HEK293 (cell line): ENCODE measurements around the gene FNIP1.

Experiments
- ATF2 ChIP-seq: fragments of 450-650 bp; formaldehyde crosslinking; IDR thresholded peaks from 2 replicates; pipeline ENCODE4 v1.5.1; 2016; ENCODE audit warnings: missing biosample characterization, missing genetic modification characterization, low read depth
- BCL11B ChIP-seq: fragments of 450-650 bp; formaldehyde crosslinking; IDR thresholded peaks from 2 replicates; pipeline ENCODE4 v1.5.1; 2016; ENCODE audit warnings: low read depth, missing biosample characterization, missing genetic modification characterization
- SCRT1 ChIP-seq: fragments of 450-650 bp; formaldehyde crosslinking; IDR thresholded peaks from 2 replicates; pipeline ENCODE4 v1.5.1; 2016; ENCODE audit warnings: missing biosample characterization, missing genetic modification characterization, borderline replicate concordance
- SCRT2 ChIP-seq: fragments of 450-650 bp; formaldehyde crosslinking; IDR thresholded peaks from 2 replicates; pipeline ENCODE4 v1.5.1; 2016; ENCODE audit warnings: missing biosample characterization, missing genetic modification characterization
- SP3 ChIP-seq: fragments of 450-650 bp; formaldehyde crosslinking; IDR thresholded peaks from 2 replicates; pipeline ENCODE4 v1.5.1; 2016; ENCODE audit warnings: missing biosample characterization, missing genetic modification characterization
- YY1 ChIP-seq: fragments of 450-650 bp; formaldehyde crosslinking; IDR thresholded peaks from 2 replicates; pipeline ENCODE4 v1.5.1; 2018; ENCODE audit warnings: missing biosample characterization, missing genetic modification characterization
- ZBTB11 ChIP-seq: fragments of 450-650 bp; formaldehyde crosslinking; conservative IDR thresholded peaks from 2 replicates; pipeline ENCODE4 v1.5.1; 2016; ENCODE audit warnings: low read depth, missing biosample characterization, missing genetic modification characterization
- ZBTB17 ChIP-seq: fragments of 450-650 bp; formaldehyde crosslinking; IDR thresholded peaks from 2 replicates; pipeline ENCODE4 v1.5.1; 2016; ENCODE audit warnings: missing biosample characterization, missing genetic modification characterization
- ZNF184 ChIP-seq: fragments of 450-650 bp; IDR thresholded peaks from 2 replicates; pipeline ENCODE4 v1.5.1; 2018; ENCODE audit warnings: missing biosample characterization, mild to moderate bottlenecking, missing genetic modification characterization
- ZNF2 ChIP-seq: fragments of 450-650 bp; formaldehyde crosslinking; IDR thresholded peaks from 2 replicates; pipeline ENCODE4 v1.5.1; 2016; ENCODE audit warnings: missing biosample characterization, missing genetic modification characterization
- ZNF223 ChIP-seq: fragments of 450-650 bp; formaldehyde crosslinking; IDR thresholded peaks from 2 replicates; pipeline ENCODE4 v1.5.1; 2016; ENCODE audit warnings: missing biosample characterization, missing genetic modification characterization
- ZNF324 ChIP-seq: fragments of 450-650 bp; formaldehyde crosslinking; IDR thresholded peaks from 2 replicates; pipeline ENCODE4 v1.5.1; 2016; ENCODE audit warnings: missing biosample characterization, missing genetic modification characterization
- ZNF354C ChIP-seq: fragments of 450-650 bp; formaldehyde crosslinking; IDR thresholded peaks from 2 replicates; pipeline ENCODE4 v1.5.1; 2016; ENCODE audit warnings: missing biosample characterization, missing genetic modification characterization, low read depth, borderline replicate concordance
- ZNF391 ChIP-seq: fragments of 450-650 bp; formaldehyde crosslinking; IDR thresholded peaks from 2 replicates; pipeline ENCODE4 v1.5.1; 2016; ENCODE audit warnings: low read depth, missing biosample characterization, missing genetic modification characterization, borderline replicate concordance
- ZNF394 ChIP-seq: fragments of 450-650 bp; formaldehyde crosslinking; IDR thresholded peaks from 2 replicates; pipeline ENCODE4 v1.5.1; 2016; ENCODE audit warnings: missing biosample characterization, missing genetic modification characterization, mild to moderate bottlenecking, moderate library complexity, borderline replicate concordance
- ZNF48 ChIP-seq: fragments of 450-650 bp; formaldehyde crosslinking; IDR thresholded peaks from 2 replicates; pipeline ENCODE4 v1.5.1; 2016; ENCODE audit warnings: missing biosample characterization, missing genetic modification characterization
- ZNF600 ChIP-seq: fragments of 450-650 bp; formaldehyde crosslinking; IDR thresholded peaks from 2 replicates; pipeline ENCODE4 v1.5.1; 2016; ENCODE audit warnings: missing biosample characterization, missing genetic modification characterization
- ZNF610 ChIP-seq: fragments of 450-650 bp; formaldehyde crosslinking; IDR thresholded peaks from 2 replicates; pipeline ENCODE4 v1.5.1; 2016; ENCODE audit warnings: missing biosample characterization, missing genetic modification characterization, borderline replicate concordance
- ZNF623 ChIP-seq: fragments of 450-650 bp; formaldehyde crosslinking; IDR thresholded peaks from 2 replicates; pipeline ENCODE4 v1.5.1; 2016; ENCODE audit warnings: missing biosample characterization, missing genetic modification characterization
- ZNF624 ChIP-seq: fragments of 450-650 bp; formaldehyde crosslinking; IDR thresholded peaks from 2 replicates; pipeline ENCODE4 v1.5.1; 2017; ENCODE audit warnings: missing biosample characterization, missing genetic modification characterization
- ZNF843 ChIP-seq: fragments of 450-650 bp; formaldehyde crosslinking; IDR thresholded peaks from 2 replicates; pipeline ENCODE4 v1.5.1; 2016; ENCODE audit warnings: missing biosample characterization, missing genetic modification characterization
- ZSCAN23 ChIP-seq: fragments of 450-650 bp; formaldehyde crosslinking; IDR thresholded peaks from 2 replicates; pipeline ENCODE4 v1.5.1; 2016; ENCODE audit warnings: missing biosample characterization, missing genetic modification characterization
- TF ChIP-seq, protein P1 (sequence below): fragments of 450-650 bp; formaldehyde crosslinking; IDR thresholded peaks from 2 replicates; pipeline ENCODE4 v1.5.1; 2016; ENCODE audit warnings: missing biosample characterization, missing genetic modification characterization

Gene FNIP1

GRCh38 chr5:131795879-131796792, 681 bp downstream of the FNIP1 start (continued):
- TF ChIP-seq ZBTB11 (peak; percentile 54), SCRT2 (tag by site-specific recombination) (peak; percentile 92), ZNF48 (no peak), ZNF600 (tag by site-specific recombination) (peak; percentile 65; the same call in 1 of the 2 replicates), ZNF2 (tag by site-specific recombination) (peak; percentile 48; the same call in 1 of the 2 replicates), ZNF184 (tag by site-specific recombination) (no peak), ZNF610 (tag by site-specific recombination) (0 out of 2 replicates have a peak, but pooled peaks have one; percentile 20), ZNF623 (0 out of 2 replicates have a peak, but pooled peaks have one; percentile 7), BCL11B (peak; percentile 14; the same call in 1 of the 2 replicates), SP3 (tag by site-specific recombination) (no peak), ZNF324 (tag by site-specific recombination) (peak; percentile 46), ZNF843 (tag by site-specific recombination) (no peak), ATF2 (tag by site-specific recombination) (no peak), SCRT1 (peak; percentile 59; the same call in 1 of the 2 replicates), ZNF624 (tag by site-specific recombination) (no peak), ZSCAN23 (tag by site-specific recombination) (no peak), YY1 (tag by site-specific recombination) (0 out of 2 replicates have a peak, but pooled peaks have one; percentile 43), ZNF391 (tag by site-specific recombination) (peak; percentile 49; the same call in 1 of the 2 replicates), ZBTB17 (tag by site-specific recombination) (no peak), ZNF394 (tag by site-specific recombination) (0 out of 2 replicates have a peak, but pooled peaks have one; percentile 9), ZNF354C (tag by site-specific recombination) (no peak), ZNF223 (no peak)
- TF ChIP-seq, protein P1, sequence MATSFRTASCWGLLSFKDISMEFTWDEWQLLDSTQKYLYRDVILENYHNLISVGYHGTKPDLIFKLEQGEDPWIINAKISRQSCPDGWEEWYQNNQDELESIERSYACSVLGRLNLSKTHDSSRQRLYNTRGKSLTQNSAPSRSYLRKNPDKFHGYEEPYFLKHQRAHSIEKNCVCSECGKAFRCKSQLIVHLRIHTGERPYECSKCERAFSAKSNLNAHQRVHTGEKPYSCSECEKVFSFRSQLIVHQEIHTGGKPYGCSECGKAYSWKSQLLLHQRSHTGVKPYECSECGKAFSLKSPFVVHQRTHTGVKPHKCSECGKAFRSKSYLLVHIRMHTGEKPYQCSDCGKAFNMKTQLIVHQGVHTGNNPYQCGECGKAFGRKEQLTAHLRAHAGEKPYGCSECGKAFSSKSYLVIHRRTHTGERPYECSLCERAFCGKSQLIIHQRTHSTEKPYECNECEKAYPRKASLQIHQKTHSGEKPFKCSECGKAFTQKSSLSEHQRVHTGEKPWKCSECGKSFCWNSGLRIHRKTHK (tag by site-specific recombination), result no peak
